ENCODE measurements around the gene CBX3. TPM values are rescaled to one million over a fixed set of nuclear protein-coding genes. Genes with fewer than 3 reads are reported as not detected.
"Not testable (repeated sequence)": the region's sequence is repeated elsewhere in the genome, so short reads cannot be mapped to it uniquely, and the experiment has no call there.

Gene CBX3
- polyA plus RNA-seq, 1 experiment, result 174 TPM

GRCh38 chr7:26238032-26238431 is 36.5 kb downstream of the CBX3 start:
- H3K27ac ChIP-seq (ENCODE audit: low read depth, low read length), result no peak overlapping the region
- CTCF ChIA-PET, result no interaction called here
- H3K27me3 ChIP-seq (ENCODE audit: control insufficient read depth, insufficient read depth, low read length), result no peaks in the 10 kb centered on the region
- H3K4me3 ChIP-seq (ENCODE audit: low read depth, low read length), result no peak overlapping the region
- TF ChIP-seq CTCF (IDR thresholded peaks at IDR 0.05; ENCODE audit: low read depth, low read length), result no peak
- no peak for DNase-seq (ENCODE audit: low read depth, low spot score)
- POLR2A ChIA-PET, result no interaction called here
- no peaks in the 10 kb centered on the region for H3K9me3 ChIP-seq (ENCODE audit: control insufficient read depth, insufficient read depth, low read length)

- DNase-seq (ENCODE audit: low read depth, low spot score), result no peak
- H3K4me3 ChIP-seq (ENCODE audit: low read depth, low read length), result no peak overlapping the region
- ChIA-PET POLR2A (no interaction called here), CTCF (no interaction called here)
- peaks cover 2% of the 10 kb centered on the region for H3K27me3 ChIP-seq (ENCODE audit: control insufficient read depth, insufficient read depth, low read length)
- H3K27ac ChIP-seq (ENCODE audit: low read depth, low read length), result no peak overlapping the region
- no peak for TF ChIP-seq CTCF (IDR thresholded peaks at IDR 0.05; ENCODE audit: low read depth, low read length)
- peaks cover 3% of the 10 kb centered on the region; the same call in 1 of the 2 replicates for H3K9me3 ChIP-seq (ENCODE audit: control insufficient read depth, insufficient read depth, low read length)
Observed at GRCh38 chr7:26245150-26245549, 43.6 kb downstream of the CBX3 start.

- ChIA-PET CTCF (no interaction called here), POLR2A (no interaction called here)
- H3K4me3 ChIP-seq (ENCODE audit: low read depth, low read length), result no peak overlapping the region
- peaks cover 2% of the 10 kb centered on the region for H3K27me3 ChIP-seq (ENCODE audit: control insufficient read depth, insufficient read depth, low read length)
- TF ChIP-seq CTCF (IDR thresholded peaks at IDR 0.05; ENCODE audit: low read depth, low read length), result no peak
- peaks cover under 1% of the 10 kb centered on the region; the same call in 1 of the 2 replicates for H3K9me3 ChIP-seq (ENCODE audit: control insufficient read depth, insufficient read depth, low read length)
- H3K27ac ChIP-seq (ENCODE audit: low read depth, low read length), result no peak overlapping the region
- no peak for DNase-seq (ENCODE audit: low read depth, low spot score)
Observed at GRCh38 chr7:26250239-26250638, 48.7 kb downstream of the CBX3 start.

- POLR2A ChIA-PET; DNase-seq (ENCODE audit: low read depth, low spot score); H3K27me3 ChIP-seq (ENCODE audit: control insufficient read depth, insufficient read depth, low read length); CTCF ChIA-PET; H3K4me3 ChIP-seq (ENCODE audit: low read depth, low read length); H3K27ac ChIP-seq (ENCODE audit: low read depth, low read length); H3K9me3 ChIP-seq (ENCODE audit: control insufficient read depth, insufficient read depth, low read length): not testable (repeated sequence)
Observed at GRCh38 chr7:26261866-26262265, 60.3 kb downstream of the CBX3 start.

Other genes starting within 250 kb of the CBX3 start
- gene NFE2L3, start 49.5 kb upstream of the CBX3 start, polyA plus RNA-seq (2011; rRNA removed), result 50.2 and 63.5 TPM in 2 replicates
- gene HNRNPA2B1, start 999 bp upstream of the CBX3 start, polyA plus RNA-seq (2011; rRNA removed), result 354 and 493 TPM in 2 replicates
- gene SNX10, start 90.1 kb downstream of the CBX3 start, polyA plus RNA-seq (2011; rRNA removed), result not detected in 2 replicates